ENCODE results near the gene FRS3.

GRCh38 chr6:41747256-41748101 is 32.2 kb downstream of the FRS3 start, which contains the start of gene PGC:
- TF ChIP-seq POLR2A (IDR thresholded peaks at IDR 0.05) (peak in 1 of 4 donors; percentile 64), EP300 (IDR thresholded peaks at IDR 0.05) (peak in 1 of 4 donors; percentile 64), CTCF (IDR thresholded peaks at IDR 0.05) (no peak)
